SHP77 treated with DMSO at 0.1 percent for 48 hours (cell line): ENCODE data around the gene PGAP2.
"Not testable (repeated sequence)": the region's sequence is repeated elsewhere in the genome, so short reads cannot be mapped to it uniquely, and the experiment has no call there.

Source experiments
- DNase-seq: peaks from one replicate; lab custom pipeline; 2025; lab: John Stamatoyannopoulos, UW

PGAP2 gene

DNA sequence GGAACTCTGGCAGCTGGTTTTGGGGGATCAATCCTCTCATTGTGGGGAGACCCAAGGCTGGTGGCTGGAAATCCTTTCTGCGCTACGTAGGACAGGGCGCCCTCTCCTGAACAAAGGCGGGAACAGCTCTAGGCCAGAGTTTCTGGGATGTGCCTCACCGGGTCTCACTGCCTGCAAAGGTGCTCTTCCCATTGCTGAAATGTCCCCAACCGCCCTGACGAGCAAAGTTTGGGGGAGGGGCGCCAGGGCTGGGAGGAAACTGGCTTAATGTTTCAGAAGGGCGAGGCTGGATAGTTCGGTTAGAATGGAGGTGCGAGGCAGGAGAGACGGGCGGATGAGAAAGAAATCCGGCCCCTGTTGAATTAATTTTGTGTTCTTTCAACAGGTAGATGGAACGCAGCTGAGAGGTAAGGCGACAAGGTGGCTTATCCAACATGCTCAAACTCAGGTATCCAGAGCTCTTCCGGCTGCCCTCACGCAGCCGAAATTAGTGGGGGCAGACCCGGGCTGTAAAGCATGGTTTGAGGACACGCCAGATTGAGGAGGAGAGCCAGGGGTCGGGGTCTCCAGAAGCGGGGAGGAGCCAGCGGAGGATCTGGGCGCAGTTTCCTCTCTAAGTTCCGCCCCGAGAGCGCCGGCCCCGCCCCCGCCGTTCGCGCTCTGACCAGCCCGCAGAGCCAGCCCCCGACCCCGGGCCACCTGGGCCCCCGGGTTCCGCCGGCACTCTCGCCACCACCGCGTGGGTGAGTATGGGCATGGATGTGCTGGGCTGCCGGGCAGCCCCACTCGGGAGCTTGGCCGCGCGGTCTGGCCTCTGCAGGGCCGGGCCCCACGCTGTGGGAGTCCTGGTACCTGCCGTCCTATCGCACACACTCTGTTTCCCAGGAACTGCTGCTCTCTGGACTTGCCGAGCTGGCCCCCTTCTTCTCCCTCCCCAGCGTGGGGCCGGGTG is at the start of gene PGAP2:
TSS of gene PGAP2 (plus strand) at position 652 of the 952 bp plus-strand sequence. CDS start 2,700 bp downstream, outside the sequence.
- peak; percentile 41 for DNase-seq

- DNase-seq = no peak
Measured at GRCh38 chr11:3764266-3764665, 44.1 kb upstream of the PGAP2 start.

- DNase-seq = not testable (repeated sequence)
Measured at GRCh38 chr11:3766836-3767235, 41.5 kb upstream of the PGAP2 start.

DNA sequence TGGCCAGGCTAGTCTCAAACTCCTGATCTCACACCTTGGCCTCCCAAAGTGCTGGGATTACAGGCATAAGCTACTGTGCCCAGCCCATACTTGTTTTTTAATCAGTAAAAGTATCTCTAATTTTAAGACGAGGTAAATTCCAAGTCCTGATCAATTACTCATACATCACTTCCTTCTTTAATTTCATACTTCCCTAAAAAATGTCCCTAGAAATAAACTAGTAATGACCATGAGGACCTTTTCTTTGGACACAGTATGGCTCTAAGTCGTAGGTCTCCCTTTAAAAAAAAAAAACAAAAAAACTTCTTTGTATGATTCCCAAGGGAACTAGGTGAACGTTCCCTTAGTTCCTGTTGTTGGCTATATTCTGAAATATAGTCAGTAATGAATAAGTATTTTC is 40.8 kb upstream of the PGAP2 start:
- no peak for DNase-seq

DNA sequence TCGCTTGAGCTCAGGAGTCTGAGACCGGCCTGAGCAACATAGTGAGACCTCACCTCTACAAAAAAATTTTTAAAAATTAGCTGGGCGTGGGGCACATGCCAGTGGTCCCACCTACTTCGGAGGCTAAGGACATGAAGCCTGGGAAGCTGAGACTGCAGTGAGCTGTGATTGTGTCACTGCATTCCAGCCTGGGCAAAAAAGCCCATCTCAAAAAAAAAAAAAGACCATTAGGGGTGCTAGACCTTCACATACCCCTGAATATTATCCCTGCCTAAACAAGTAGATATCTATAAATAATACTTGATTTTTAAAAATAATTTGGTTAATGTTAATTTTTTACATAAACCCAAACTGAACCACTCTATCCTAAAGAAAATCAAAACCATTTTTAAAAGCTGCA is 35.2 kb upstream of the PGAP2 start:
- DNase-seq = no peak

DNA sequence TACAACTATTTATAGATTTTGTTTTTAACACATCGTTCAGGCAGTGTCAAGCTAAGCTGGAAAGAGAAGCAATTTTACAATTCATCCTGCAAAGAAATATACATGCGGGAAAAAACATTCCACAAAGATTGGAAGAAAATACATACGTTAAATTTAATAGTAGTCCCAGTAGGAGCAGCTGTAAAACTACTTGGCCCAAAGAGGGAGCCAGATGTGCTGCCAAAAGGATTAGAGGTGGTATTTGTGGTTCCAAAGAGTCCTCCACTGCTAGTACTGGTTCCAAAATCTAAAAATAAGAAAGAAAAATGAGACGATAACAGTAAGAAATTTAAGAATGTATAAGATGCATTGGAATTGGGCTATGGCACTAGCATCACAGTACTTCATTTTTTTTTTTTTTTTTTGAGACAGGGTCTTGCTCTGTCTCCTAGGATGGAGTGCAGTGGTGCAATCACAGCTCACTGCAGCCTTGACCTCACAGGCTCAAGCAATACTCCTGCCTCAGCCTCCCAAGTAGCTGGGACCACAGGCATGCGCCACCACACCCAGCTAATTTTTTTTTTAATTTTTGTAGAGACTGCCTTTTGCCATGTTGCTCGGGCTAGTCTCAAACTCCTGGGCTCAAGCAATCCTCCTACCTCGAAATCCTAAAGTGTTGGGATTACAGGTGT is 32.5 kb upstream of the PGAP2 start:
- DNase-seq = no peak

DNA sequence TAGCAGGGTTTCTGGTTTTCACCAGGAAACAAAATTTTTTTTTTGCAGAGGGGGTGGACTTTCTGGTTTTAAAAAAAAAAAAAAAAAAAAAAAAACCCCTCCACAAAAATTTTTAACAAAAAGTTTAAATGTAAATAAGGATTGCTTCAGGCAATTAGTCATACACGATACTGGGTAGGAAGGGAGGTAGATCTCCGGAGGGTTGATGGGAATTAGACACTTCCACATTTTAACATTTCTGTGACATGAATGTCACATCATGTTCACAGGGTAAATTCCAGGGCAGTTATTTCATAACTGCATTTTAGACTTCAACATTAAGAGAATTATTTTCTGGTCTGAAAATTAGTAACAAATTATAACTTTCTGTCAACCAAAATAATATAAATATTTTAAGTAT is 26.9 kb upstream of the PGAP2 start:
- DNase-seq = no peak

- no peak for DNase-seq
Measured at GRCh38 chr11:3782963-3783362, 25.4 kb upstream of the PGAP2 start.

GRCh38 chr11:3783611-3784010 is 24.7 kb upstream of the PGAP2 start:
- no peak for DNase-seq

- no peak for DNase-seq
Measured at GRCh38 chr11:3786781-3787428, 21.5 kb upstream of the PGAP2 start.

DNA sequence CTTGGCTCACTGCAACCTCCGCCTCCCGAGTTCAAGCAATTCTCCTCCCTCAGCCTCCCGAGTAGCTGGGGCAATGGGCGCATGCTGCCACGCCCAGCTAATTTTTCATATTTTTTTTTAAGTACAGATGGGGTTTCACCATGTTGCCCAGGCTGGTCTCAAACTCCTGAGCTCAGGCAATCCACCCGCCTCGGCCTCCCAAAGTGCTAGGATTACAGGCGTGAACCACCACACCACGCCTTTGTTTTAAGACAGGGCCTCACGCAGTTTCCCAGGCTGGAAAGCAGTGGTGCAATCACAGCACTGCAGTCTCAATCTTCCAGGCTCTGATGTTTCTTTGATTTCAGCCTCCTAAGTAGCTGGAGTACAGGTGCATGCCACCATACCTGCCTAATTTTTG is 14.0 kb upstream of the PGAP2 start:
- not testable (repeated sequence) for DNase-seq

DNA sequence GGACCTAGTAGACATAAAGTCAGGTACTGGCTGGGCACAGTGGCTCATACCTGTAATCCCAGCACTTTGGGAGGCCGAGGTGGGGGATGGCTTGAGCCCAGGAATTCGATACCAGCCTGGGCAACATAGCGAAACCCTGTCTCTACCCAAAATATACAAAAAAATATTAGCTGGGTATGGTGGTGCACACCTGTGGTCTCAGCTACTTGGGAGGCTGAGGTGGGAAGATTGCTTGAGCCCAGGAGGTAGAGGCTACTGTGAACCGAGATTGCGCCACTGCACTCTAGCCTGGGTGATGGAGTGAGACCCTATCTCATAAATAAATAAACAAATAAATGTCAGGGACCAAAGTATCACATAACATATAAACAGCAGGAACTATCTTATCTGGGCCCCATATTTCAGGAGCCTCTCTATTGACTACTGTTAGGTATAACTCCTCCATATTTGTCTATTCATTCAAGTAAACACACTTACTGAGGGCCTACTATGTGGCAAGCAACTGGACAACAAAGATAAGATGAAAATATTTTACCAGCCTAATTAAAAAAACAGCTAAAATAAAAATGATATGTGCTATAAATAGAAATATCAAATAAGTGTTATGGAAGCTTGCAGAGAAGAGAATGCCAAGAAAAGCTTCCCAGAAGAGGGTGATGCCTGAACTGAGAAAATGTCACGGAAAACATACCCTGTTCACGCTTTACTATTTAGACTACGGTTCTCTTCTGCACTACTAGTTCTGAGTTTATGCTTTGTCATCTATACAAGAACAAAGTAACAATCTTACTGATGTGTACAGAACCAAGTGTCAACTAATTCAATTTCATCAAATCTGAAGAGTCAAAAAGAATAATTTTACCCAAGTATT is 13.0 kb upstream of the PGAP2 start:
- no peak for DNase-seq

DNA sequence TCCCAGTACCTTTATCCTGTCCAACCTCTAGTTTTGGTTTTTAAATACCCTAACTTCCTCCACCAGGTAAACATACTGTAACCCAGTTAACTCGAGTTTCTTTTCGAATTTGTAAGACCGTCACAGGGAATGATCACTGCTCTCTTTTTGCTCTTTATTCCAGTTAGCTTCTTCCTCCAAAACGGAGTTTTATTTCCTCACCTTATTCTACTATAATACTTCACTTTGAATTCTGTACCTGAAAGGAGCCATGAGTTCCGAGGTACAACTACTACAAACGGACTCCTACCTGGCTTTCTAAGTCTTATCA is 12.4 kb upstream of the PGAP2 start:
- no peak for DNase-seq

DNA sequence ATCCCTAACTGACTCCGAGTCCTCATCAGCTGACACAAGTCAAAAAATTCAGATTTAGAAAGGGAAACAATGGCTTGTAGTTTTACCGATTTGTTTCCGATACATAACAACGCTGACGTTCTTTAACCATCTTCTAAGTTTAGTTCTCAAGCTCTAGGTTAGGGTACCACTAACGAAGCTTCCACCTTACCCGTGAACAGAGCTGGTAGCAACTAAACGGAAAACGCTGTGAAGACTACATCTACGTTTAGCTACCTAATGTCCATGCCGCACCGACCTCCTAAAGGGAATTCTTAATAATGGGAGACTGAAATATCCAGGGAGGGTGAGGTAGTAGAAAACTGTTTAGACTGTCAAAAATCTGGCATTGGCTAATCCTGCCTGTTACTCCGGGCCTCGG is 12.0 kb upstream of the PGAP2 start:
- no peak for DNase-seq

- DNase-seq = no peak
Measured at GRCh38 chr11:3796801-3797328, 11.5 kb upstream of the PGAP2 start.

DNA sequence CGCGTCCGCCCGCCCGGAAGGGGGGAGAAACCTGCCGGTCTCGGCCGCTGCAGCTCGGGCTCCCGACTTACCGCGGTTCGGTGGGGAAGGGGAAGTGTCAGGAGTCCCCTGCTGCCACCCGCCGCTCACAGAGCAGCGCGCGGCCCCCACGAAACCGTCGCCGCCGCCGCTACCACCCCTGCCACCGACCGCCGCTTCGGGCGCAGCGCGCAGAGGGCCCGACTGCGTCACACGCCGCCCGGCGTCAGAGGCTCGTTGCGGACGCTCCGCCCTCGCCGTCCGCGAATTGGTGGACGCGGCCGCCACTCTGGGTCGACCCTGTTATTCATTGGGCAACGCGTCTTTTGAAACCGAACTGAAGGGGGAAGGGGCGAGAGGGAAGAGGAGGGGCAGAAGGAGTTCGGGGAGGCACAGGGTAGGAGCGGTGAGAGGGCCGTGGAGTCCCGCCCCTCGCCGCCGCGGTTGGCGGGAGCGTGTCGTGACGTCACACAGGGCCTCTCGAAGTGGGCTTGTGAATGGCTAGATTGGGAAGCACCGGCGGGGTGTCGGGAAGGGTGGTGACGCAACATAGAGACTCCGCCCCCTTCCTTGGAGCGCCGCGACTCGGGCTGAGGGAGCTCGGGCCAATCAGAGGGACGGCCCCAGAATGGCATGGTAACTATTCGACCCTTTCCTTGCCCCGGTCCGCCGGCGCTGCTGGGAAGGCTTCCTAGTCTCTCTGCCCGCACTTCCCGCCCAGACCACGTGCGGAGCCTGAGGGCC is 10.8 kb upstream of the PGAP2 start, which contains the start of gene NUP98:
TSS of gene NUP98 (minus strand) at position 226 of the 762 bp plus-strand sequence. CDS start 15,437 bp downstream, outside the sequence.
- DNase-seq = peak; percentile 97

DNA sequence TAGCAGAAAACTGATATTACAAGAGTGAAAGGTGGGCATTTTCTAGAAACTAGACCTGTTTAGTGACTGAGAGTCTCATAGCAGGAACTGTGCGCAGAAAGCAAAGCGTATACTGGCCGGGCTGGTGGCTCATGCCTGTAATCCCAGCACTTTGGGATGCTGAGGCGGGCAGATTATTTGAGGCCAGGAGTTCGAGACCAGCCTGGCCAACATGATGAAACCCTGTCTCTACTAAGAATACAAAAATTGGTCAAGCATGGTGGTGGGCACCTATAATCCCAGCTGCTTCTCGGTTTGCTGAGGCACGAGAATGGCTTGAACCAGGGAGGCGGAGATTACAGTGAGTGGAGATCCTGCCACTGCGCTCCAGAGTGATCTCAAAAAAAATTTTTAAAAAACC is 9.2 kb upstream of the PGAP2 start:
- no peak for DNase-seq

DNA sequence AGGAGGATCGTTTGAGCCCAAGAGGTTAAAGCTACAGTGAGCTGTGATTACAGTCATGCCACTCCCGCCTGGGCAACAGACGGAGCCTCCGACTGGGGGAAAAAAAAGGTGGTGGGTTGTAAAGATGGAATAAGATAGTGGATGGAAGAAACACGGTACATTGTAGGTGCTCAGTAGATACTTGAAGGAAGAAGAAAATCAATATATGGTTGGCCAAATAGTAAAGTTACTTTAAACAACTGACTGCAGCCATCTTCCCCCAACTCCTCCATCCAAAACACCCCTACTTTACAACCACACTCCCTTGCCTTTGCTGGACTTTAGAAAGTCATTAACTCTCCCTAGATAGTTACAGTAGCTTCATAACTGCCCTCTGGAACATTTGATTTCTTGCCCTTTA is 8.5 kb upstream of the PGAP2 start:
- DNase-seq = no peak

DNA sequence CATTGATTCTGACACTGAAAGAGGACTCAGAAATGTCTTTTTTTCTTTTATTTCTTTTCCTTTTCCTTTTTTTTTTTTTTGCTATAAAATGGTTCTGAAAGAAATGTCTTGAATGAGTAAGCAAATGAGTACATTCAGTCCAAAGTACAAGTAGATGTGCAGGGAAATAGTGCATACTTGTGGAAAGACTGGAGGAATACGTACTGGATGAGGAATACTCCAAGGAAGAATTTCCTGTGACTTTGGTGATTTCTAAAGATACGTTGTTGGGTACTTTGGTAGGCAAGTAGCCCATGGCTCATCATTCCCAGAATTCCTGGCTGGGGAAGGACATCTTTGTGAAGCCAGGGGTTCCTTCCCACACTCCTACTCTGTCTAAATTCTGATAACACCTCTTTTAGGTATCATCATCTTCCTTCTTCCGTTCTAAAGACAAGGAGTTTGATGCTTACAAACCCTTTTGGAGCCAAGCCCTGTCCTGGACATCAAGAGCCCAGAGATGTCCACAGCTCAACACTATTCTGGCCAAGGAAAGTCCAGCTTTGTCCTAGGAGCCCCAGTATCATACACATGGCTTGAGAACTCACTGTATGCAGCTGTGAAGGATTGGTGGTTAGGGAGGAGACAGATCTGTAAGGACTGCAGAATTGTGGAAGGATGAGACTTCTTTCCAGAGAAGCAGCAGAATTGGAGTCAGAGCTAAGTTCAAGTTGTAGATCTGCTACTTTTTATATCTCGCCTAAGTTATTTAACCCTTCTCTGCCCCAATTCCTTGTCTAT is 6.2 kb upstream of the PGAP2 start:
- no peak for DNase-seq
